DOHH2 (cell line): Measurements from ENCODE around the gene NOL4L.

ENCODE experiments used
- EZH2phosphoT487 ChIP-seq: fragments of 200-600 bp; sonication (generic); IDR thresholded peaks from 2 replicates; pipeline ENCODE4 v1.6.1; 2017; ENCODE audit warnings: borderline replicate concordance, mild to moderate bottlenecking, antibody characterized with exemption, low read length, moderate library complexity, mixed read lengths
- TF ChIP-seq, protein P1 (sequence below): fragments of 200-600 bp; sonication (generic); IDR thresholded peaks from one replicate; pipeline ENCODE4 v1.5.1; 2014; ENCODE audit warnings: antibody characterized with exemption, mild to moderate bottlenecking, low read depth, low read length; ENCODE audit not compliant: poor library complexity, severe bottlenecking

DNA sequence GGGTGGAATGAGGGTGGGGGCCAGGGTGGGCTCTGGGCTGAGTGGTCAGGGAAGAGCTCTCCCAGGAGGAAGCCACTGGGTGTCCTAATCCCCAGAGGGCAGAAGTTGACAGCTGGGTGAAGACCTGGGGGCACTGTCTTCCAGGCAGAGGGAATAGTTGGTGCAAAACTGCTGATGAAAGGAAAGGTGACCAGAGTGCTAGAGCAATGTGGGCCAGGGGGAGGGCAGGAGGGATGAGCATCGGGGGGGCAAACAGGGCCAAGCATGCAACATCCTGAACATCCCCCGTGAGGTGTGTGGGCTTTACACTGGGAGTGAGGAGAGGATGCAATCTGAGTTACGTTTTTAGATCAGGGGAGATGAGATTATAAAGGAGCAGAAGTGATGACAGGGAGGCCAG is 97.8 kb downstream of the NOL4L start:
- TF ChIP-seq, protein P1, sequence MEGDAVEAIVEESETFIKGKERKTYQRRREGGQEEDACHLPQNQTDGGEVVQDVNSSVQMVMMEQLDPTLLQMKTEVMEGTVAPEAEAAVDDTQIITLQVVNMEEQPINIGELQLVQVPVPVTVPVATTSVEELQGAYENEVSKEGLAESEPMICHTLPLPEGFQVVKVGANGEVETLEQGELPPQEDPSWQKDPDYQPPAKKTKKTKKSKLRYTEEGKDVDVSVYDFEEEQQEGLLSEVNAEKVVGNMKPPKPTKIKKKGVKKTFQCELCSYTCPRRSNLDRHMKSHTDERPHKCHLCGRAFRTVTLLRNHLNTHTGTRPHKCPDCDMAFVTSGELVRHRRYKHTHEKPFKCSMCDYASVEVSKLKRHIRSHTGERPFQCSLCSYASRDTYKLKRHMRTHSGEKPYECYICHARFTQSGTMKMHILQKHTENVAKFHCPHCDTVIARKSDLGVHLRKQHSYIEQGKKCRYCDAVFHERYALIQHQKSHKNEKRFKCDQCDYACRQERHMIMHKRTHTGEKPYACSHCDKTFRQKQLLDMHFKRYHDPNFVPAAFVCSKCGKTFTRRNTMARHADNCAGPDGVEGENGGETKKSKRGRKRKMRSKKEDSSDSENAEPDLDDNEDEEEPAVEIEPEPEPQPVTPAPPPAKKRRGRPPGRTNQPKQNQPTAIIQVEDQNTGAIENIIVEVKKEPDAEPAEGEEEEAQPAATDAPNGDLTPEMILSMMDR = no peak
- TF ChIP-seq EZH2phosphoT487 = no peak
